Cardiac muscle cell (in vitro differentiated cells and primary cell): ENCODE measurements around the gene ADAM11. TPM values are rescaled to one million over a fixed set of nuclear protein-coding genes. Genes with fewer than 3 reads are reported as not detected.
A peak's percentile ranks its signal among the peaks of the same experiment; 100 is the strongest.
"Not testable (repeated sequence)": the region's sequence is repeated elsewhere in the genome, so short reads cannot be mapped to it uniquely, and the experiment has no call there.

Experiments
- DNase-seq, 2 donors: peaks; one replicate each; pipeline versions ENCODE4 v3.0.0 to v3.0.0-alpha.2; 2010 to 2017; ENCODE audit warnings: low read depth in 1 of 2, low spot score in 1 of 2
- H3K27ac ChIP-seq: fragments of 200-600 bp; sonication (generic); 2 replicates; pipeline ENCODE4 v1.5.1; 2016
- H3K27me3 ChIP-seq: fragments of 200-600 bp; sonication (generic); 2 replicates; pipeline ENCODE4 v1.6.0; 2016; ENCODE audit warnings: control low read depth
- H3K36me3 ChIP-seq: fragments of 200-600 bp; sonication (generic); 2 replicates; pipeline ENCODE4 v1.5.1; 2016; ENCODE audit warnings: control low read depth
- H3K4me1 ChIP-seq: fragments of 200-600 bp; sonication (generic); 2 replicates; pipeline ENCODE4 v1.8.1; 2017; ENCODE audit warnings: low read depth, mild to moderate bottlenecking, mixed run types
- H3K4me3 ChIP-seq: fragments of 200-600 bp; sonication (generic); 2 replicates; pipeline ENCODE4 v1.5.1; 2016; ENCODE audit warnings: mild to moderate bottlenecking
- H3K9me3 ChIP-seq: fragments of 200-600 bp; sonication (generic); 2 replicates; pipeline ENCODE4 v1.5.1; 2017; ENCODE audit warnings: low read depth, mild to moderate bottlenecking, control low read depth
- polyA plus RNA-seq: library from polyadenylated mRNA; unstranded; fragments of >200 nt; fragmentation: Nextera tagmentation; extraction: Ambion mirVana; gene quantifications from 2 replicates; pipeline ENCODE4 v1.2.1, GENCODE V29; 2016
- total RNA-seq: library from RNA; depleted of rRNA; stranded (reverse); fragments of >200 nt; gene quantifications from 2 replicates; pipeline ENCODE4 v1.2.3, GENCODE V29; 2016
- TF ChIP-seq, protein P1 (sequence below): IDR thresholded peaks from 2 replicates; pipeline ENCODE4 v1.5.1; 2012; ENCODE audit warnings: low read depth, mild to moderate bottlenecking, low read length

ADAM11 gene
- total and polyA plus RNA-seq, 2 experiments from 2014 or later: 22.3 to 116 TPM

DNA sequence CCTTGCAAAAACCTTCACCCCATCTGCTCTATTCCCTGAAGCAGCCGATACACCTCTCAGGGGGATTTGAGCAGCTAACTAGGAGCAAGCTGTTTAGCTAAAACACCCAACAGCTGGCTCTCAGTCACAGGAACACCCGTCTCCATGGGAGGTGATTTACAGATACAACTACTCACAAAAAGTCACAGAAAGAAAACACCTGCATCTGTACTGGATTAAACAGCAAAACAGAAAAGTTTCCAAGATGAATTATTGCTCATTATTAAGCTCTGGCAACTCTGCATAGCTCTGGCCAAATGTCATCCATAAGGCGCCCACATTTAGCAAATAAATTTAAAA lies 49.0 kb downstream of the ADAM11 start:
- TF ChIP-seq, protein P1, sequence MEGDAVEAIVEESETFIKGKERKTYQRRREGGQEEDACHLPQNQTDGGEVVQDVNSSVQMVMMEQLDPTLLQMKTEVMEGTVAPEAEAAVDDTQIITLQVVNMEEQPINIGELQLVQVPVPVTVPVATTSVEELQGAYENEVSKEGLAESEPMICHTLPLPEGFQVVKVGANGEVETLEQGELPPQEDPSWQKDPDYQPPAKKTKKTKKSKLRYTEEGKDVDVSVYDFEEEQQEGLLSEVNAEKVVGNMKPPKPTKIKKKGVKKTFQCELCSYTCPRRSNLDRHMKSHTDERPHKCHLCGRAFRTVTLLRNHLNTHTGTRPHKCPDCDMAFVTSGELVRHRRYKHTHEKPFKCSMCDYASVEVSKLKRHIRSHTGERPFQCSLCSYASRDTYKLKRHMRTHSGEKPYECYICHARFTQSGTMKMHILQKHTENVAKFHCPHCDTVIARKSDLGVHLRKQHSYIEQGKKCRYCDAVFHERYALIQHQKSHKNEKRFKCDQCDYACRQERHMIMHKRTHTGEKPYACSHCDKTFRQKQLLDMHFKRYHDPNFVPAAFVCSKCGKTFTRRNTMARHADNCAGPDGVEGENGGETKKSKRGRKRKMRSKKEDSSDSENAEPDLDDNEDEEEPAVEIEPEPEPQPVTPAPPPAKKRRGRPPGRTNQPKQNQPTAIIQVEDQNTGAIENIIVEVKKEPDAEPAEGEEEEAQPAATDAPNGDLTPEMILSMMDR: no peak
- Histone ChIP-seq H3K36me3 (peaks cover 19% of the 10 kb centered on the region), H3K4me1 (peaks cover 4% of the 10 kb centered on the region), H3K27ac (peak overlapping the region; percentile 28), H3K4me3 (no peak overlapping the region), H3K9me3 (no peaks in the 10 kb centered on the region), H3K27me3 (no peaks in the 10 kb centered on the region)
- no peak for DNase-seq

DNA sequence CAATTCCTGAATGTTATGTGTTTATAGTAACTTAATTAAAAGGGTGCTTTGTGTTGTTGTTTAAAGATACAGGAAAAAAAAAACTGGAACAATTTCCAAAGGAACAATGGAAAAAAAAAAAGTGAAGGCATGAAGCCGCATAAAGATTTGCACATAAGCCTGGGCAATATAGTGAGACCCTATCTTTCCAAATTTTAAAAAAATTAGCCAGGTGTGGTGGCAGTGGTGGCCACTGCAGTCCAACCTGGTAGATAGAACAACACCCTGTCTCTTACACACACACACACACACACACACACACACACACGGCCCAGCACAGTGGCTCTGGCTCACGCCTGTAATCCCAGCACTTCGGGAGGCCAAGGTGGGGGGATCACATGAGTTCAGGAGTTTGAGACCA lies 49.4 kb downstream of the ADAM11 start:
- Histone ChIP-seq H3K4me3 (no peak overlapping the region), H3K4me1 (peaks cover under 1% of the 10 kb centered on the region), H3K27me3 (no peaks in the 10 kb centered on the region), H3K9me3 (no peaks in the 10 kb centered on the region), H3K27ac (peak overlapping the region; percentile 28), H3K36me3 (peaks cover 19% of the 10 kb centered on the region)
- TF ChIP-seq, protein P1: no peak
- no peak for DNase-seq

DNA sequence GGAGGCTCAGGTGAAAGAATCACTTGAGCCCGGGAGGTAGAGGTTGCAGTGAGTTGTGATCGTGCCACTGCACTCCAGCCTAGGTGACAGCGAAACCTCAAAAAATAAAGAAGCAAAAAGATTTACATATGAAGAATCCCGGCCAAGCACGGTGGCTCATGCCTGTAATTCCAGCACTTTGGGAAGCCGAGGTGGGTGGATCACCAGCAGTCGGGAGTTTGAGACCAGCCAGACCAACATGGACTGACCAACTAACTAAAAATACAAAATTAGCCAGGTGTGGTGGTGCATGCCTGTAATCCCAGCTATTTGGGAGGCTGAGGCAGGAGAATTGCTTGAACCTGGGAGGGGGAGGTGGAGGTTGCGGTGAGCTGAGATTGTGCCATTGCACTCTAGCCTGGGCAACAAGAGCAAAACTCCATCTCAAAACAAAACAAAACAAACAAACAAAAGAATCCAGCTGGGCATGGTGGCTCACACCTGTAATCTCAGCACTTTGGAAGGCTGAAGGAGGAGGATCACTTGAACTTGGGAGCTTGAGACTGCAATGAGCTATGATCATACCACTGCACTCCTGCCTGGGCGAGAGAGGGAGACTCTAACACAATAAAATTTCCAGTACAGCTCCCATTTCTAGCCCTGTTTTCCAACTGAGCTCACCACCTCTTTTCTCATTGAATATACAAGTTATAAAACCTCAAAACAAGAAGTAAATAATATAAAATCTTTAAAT lies 50.0 kb downstream of the ADAM11 start:
- H3K4me3 ChIP-seq, H3K9me3 ChIP-seq, DNase-seq, H3K4me1 ChIP-seq, H3K27ac ChIP-seq, H3K27me3 ChIP-seq: not testable (repeated sequence)
- peaks cover 17% of the 10 kb centered on the region for H3K36me3 ChIP-seq

DNA sequence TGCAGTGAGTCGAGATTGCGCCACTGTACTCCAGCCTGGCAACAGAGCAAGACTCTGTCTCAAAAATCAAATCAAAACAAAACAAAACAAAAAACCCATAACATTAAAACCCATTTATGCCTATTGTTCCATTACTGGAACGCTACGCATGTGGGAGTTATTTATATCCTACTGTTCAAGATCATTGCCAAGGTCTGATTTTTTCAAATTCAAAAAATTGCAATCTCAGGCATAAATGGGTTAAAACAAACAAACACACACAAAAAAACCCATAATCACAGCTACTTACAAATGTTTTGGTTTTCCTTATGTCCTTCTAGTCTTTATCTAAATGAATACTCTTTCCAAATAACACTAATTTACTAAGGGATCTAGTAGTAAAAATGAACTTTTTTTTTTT lies 53.5 kb downstream of the ADAM11 start:
- TF ChIP-seq, protein P1: no peak
- Histone ChIP-seq H3K36me3 (no peaks in the 10 kb centered on the region), H3K27ac (no peak overlapping the region), H3K27me3 (no peaks in the 10 kb centered on the region), H3K4me3 (no peak overlapping the region), H3K9me3 (no peaks in the 10 kb centered on the region), H3K4me1 (no peaks in the 10 kb centered on the region)
- no peak for DNase-seq

DNA sequence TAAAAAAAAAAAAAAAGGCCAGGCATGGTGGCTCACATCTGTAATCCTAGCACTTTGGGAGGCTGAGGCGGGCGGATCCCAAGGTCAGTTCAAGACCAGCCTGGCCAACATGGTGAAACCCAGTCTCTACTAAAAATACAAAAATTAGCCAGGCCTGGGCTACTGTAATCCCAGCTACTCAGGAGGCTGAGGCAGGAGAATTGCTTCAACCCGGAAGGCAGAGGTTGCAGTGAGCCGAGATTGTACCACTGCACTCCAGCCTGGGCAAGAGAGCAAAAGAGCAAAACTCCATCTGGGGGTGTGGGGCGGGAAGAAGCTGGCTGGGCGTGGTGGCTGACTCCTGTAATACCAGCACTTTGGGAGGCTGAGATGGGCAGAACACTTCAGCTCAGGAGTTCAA lies 59.7 kb downstream of the ADAM11 start:
- DNase-seq, H3K9me3 ChIP-seq, H3K27me3 ChIP-seq, H3K27ac ChIP-seq, H3K4me3 ChIP-seq, H3K36me3 ChIP-seq, H3K4me1 ChIP-seq: not testable (repeated sequence)

DNA sequence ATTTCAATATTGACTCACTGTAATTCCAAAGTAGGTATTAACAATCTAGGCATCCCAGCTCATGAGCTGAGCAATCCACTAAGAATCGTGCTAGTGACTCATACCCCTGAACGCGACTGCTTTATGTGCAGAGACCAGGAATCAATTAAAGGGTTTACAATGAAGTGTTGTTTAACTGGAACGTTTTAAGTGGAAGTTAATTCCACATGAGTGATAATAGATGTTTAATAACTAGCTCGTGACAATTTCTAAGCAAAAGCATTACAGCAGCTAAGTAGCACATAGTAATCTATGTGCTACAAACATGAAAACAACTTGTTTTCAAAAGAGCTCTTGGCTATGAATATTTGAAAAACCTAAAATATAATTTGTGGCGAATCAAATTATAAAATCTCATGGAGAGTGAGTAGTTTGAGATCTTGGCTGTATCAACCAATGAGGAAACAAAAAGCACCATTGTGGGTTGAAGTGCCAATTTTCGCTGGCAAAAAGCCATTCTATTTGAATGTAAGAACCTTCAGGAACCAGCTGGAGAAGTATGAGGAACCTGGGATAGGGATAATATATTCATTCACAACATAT lies 61.9 kb downstream of the ADAM11 start:
- TF ChIP-seq, protein P1: no peak
- Histone ChIP-seq H3K27ac (no peak overlapping the region), H3K27me3 (no peaks in the 10 kb centered on the region), H3K9me3 (no peaks in the 10 kb centered on the region), H3K4me1 (no peaks in the 10 kb centered on the region), H3K4me3 (no peak overlapping the region), H3K36me3 (no peaks in the 10 kb centered on the region)
- peak in 1 of 2 donors; percentile 76 for DNase-seq

DNA sequence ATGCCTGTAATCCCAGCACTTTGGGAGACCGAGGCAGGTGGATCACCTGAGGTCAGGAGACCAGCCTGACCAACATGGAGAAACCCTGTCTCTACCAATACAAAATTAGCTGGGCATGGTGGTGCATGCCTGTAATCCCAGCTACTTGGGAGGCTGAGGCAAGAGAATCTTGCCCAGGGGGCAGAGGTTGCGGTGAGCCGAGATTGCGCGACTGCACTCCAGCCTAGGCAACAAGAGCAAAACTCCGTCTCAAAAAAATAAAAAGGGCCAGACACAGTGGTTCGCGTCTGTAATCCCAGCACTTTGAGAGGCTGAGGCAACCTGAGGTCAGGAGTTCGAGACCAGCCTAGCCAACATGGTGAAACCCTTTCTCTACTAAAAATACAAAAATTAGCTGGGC lies 66.4 kb downstream of the ADAM11 start:
- not testable (repeated sequence) for H3K4me1 ChIP-seq, H3K36me3 ChIP-seq, H3K9me3 ChIP-seq, H3K4me3 ChIP-seq, DNase-seq, H3K27me3 ChIP-seq, H3K27ac ChIP-seq
